ENCODE results near the gene PAQR5.
A peak's percentile ranks its signal among the peaks of the same experiment; 100 is the strongest.

The PAQR5 gene

DNA sequence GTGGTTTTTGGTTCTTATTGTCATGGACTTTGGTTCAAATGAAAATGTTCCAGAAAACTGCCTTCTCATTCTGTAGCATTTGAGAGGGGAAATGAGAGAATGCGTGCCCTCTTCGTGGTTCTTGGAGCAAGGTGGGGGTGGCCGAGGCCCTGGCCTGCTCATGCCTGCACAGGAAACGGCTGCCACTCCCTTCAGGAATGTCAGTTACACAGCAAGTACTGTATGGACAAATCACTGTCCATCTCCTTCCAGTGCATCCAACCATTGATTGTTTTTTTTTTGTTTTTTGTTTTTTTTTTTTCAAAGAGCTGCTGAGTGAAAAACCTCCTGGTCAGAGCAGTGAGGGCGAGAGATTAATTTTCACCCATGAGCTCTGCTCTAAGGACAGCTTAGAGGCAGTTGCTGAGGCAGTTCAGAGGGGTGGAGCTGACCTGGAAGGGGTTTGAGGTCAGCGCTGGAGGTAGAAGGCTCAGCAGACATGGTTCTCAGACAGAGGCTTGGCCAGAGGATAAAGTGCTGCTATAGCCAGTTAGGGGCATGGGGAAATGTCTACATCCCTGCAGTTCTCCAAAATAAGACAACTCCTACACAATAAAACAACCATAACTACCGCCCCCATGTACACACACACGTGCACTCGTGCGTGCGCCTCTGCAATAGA, 95.2 kb downstream of the PAQR5 start:
- H3K4me3 ChIP-seq (ENCODE audit: control insufficient read depth, low read depth, low read length), result no peak overlapping the region
- TF ChIP-seq, protein P1, sequence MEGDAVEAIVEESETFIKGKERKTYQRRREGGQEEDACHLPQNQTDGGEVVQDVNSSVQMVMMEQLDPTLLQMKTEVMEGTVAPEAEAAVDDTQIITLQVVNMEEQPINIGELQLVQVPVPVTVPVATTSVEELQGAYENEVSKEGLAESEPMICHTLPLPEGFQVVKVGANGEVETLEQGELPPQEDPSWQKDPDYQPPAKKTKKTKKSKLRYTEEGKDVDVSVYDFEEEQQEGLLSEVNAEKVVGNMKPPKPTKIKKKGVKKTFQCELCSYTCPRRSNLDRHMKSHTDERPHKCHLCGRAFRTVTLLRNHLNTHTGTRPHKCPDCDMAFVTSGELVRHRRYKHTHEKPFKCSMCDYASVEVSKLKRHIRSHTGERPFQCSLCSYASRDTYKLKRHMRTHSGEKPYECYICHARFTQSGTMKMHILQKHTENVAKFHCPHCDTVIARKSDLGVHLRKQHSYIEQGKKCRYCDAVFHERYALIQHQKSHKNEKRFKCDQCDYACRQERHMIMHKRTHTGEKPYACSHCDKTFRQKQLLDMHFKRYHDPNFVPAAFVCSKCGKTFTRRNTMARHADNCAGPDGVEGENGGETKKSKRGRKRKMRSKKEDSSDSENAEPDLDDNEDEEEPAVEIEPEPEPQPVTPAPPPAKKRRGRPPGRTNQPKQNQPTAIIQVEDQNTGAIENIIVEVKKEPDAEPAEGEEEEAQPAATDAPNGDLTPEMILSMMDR (IDR thresholded peaks at IDR 0.05; ENCODE audit: control insufficient read depth, insufficient read depth, low read depth, low read length, missing control alignments), result no peak
- no peak for DNase-seq (ENCODE audit: low read depth)

DNA sequence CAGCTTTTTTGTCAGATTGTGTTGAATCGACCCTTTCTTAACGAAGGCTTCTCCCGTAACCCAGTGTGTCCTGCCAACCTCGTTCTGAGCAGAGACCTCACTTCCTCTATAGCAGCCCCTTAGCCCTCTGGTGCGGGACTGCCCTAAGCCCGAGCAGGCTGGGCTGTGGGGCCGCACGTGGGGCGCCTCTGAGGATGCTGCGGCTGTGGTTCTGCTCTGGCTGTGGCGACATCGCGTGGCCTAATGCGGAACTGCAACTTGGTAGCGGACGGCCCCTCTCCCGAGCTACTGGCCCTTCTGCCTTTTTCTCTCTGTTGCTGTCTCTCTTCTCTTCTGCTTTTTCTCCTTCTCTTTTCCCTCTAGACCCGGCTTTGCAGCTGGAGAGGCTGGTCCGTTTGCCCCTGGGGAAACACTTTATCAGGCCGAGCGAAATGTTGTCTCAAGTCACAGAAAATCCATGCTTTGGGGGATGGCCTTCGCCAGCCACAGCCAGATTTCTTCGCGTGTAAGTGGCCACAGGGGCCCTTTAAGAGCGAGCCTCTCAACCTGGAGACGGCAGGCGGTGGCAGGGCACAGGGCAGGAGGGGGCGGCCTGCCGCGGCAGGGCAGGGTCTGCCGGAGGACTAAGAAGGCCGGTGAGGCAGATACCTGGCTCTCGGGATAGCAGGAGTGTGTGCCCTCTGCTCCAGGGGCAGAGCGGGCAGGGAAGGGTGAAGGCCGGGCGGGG, 96.0 kb downstream of the PAQR5 start:
- TF ChIP-seq, protein P1 (IDR thresholded peaks at IDR 0.05; ENCODE audit: control insufficient read depth, insufficient read depth, low read depth, low read length, missing control alignments), result peak; percentile 96
- no peak overlapping the region for H3K4me3 ChIP-seq (ENCODE audit: control insufficient read depth, low read depth, low read length)
- DNase-seq (ENCODE audit: low read depth), result no peak

DNA sequence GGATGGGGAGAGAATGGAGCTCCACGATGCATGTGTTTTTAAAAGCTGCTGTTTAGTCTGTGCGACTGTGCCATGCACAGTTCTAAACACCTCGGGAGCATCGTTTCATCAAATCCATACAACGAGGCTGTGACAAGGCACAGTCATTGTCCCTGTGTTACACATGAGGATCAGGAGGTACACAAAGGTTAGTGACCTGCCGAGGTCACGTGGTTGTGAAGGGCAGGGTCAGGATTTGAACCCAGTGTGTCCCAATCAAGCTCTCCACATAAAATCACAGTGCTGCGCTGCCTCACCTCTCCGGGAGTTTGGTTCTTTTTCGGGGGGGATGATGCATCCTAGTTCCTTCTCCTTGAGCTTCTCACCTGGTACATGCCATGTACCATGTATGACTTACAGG, 96.7 kb downstream of the PAQR5 start:
- H3K4me3 ChIP-seq (ENCODE audit: control insufficient read depth, low read depth, low read length), result no peak overlapping the region
- TF ChIP-seq, protein P1 (IDR thresholded peaks at IDR 0.05; ENCODE audit: control insufficient read depth, insufficient read depth, low read depth, low read length, missing control alignments), result no peak
- DNase-seq (ENCODE audit: low read depth), result no peak

DNA sequence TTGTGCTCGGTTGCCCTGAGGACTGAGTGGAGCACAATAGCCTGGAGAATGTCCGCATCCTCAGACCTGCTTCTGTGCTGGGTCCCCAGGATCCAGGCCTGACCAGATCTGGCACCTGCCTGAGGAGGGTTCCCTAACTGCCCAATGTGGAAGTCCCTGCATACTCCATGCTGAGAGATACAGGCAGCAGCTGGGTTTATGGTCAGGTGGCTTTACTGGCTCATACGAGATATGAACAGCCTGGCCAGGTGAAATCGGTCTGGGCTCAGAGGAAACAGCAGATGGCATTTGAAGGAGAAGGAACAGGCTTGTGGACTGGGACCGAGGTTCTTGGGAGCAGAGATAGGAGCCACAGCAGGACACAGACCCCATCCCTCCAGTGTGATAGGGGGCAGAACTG, 97.3 kb downstream of the PAQR5 start:
- H3K4me3 ChIP-seq (ENCODE audit: control insufficient read depth, low read depth, low read length), result no peak overlapping the region
- TF ChIP-seq, protein P1 (IDR thresholded peaks at IDR 0.05; ENCODE audit: control insufficient read depth, insufficient read depth, low read depth, low read length, missing control alignments), result no peak
- no peak for DNase-seq (ENCODE audit: low read depth)

DNA sequence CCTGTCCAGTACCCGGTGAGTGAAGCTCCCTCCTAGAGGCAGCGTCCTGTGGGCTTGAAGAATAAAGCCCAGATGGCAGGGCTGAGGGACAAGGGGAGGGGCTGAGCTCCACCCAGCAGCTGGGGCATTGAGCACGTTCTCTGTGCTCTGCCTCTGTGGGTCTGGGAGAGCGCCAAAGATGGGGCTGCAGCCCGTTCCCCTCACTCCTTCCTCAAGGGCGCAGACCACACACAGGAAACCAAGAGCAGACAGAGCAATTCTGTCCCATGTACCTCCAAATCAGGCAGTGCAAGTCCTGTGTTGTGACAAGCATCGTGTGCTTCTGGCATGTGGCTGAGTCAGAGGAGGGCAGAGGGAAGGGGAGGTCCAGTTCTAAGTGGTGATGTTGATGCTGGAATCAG, 99.8 kb downstream of the PAQR5 start:
- no peak overlapping the region for H3K4me3 ChIP-seq (ENCODE audit: control insufficient read depth, low read depth, low read length)
- TF ChIP-seq, protein P1 (IDR thresholded peaks at IDR 0.05; ENCODE audit: control insufficient read depth, insufficient read depth, low read depth, low read length, missing control alignments), result no peak
- DNase-seq (ENCODE audit: low read depth), result no peak

DNA sequence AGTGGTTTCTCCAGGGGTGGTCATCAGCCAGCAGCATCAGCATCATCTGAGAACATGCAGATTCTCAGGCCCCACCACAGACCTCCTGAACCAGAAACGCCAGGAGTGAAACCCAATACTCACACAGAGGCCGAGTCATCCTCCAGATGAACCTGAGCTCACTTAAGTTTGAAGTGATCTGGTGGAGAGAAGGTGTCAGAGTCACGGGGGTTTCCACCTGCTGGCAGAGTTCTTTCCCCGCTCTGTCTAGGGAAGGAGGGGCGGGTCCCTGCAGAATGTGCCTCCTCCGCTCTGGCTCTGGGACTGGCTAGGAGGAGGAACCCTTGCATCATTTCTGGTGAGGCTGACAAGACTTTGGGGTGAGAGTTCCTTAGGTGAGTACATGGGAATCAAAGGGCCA, 102.1 kb downstream of the PAQR5 start:
- TF ChIP-seq, protein P1 (IDR thresholded peaks at IDR 0.05; ENCODE audit: control insufficient read depth, insufficient read depth, low read depth, low read length, missing control alignments), result no peak
- no peak overlapping the region for H3K4me3 ChIP-seq (ENCODE audit: control insufficient read depth, low read depth, low read length)
- no peak for DNase-seq (ENCODE audit: low read depth)
